ENCODE data around the gene FAM227B. TPM values are rescaled to one million over a fixed set of nuclear protein-coding genes. Genes with fewer than 3 reads are reported as not detected.
A peak's percentile ranks its signal among the peaks of the same experiment; 100 is the strongest.
"Not testable (repeated sequence)": the region's sequence is repeated elsewhere in the genome, so short reads cannot be mapped to it uniquely, and the experiment has no call there.

FAM227B gene
- total RNA-seq, 2 experiments from 2014 or later: 6.0 to 6.1 TPM

DNA sequence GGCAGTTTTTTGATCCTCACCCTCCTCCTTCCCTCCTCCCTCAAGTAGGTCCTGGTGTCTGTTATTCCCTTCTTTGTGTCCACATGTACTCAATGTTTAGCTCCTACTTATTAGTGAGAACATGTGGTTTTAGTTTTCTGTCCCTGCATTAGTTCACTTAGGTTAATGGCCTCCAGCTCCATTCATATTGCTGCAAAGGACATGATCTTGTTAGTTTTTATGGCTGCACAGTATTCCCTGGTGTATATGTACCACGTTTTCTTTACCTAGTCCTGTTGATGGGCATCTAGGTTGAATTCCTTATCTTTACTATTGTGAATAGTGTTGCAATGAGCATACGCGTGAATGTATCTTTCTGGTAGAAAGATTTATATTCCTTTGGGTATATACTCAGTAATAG, 259.2 kb downstream of the FAM227B start:
- no peak overlapping the region for H3K27ac Mint-ChIP-seq
- intact Hi-C loops (cut with micrococcal nuclease): no loop called here
- ATAC-seq: no peak

DNA sequence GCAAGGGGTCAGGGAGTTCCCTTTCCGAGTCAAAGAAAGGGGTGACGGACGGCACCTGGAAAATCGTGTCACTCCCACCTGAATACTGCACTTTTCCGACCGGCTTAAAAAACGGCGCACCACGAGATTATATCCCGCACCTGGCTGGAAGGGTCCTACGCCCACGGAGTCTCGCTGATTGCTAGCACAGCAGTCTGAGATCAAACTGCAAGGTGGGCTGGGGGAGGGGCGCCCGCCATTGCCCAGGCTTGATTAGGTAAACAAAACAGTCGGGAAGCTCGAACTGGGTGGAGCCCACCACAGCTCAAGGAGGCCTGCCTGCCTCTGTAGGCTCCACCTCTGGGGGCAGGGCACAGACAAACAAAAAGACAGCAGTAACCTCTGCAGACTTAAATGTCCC, 266.2 kb downstream of the FAM227B start:
- DNase-seq; ATAC-seq; H3K27me3 Mint-ChIP-seq; H3K9me3 Mint-ChIP-seq; POLR2A ChIA-PET; intact Hi-C loops (cut with micrococcal nuclease); H3K27ac Mint-ChIP-seq; H3K36me3 Mint-ChIP-seq (ENCODE audit: low read depth); H3K4me3 Mint-ChIP-seq; CTCF ChIA-PET; H3K4me1 Mint-ChIP-seq (ENCODE audit: low read depth): not testable (repeated sequence)

More for the DNA sequence above, 259.2 kb downstream of the FAM227B start:
- TF ChIP-seq, protein P1, sequence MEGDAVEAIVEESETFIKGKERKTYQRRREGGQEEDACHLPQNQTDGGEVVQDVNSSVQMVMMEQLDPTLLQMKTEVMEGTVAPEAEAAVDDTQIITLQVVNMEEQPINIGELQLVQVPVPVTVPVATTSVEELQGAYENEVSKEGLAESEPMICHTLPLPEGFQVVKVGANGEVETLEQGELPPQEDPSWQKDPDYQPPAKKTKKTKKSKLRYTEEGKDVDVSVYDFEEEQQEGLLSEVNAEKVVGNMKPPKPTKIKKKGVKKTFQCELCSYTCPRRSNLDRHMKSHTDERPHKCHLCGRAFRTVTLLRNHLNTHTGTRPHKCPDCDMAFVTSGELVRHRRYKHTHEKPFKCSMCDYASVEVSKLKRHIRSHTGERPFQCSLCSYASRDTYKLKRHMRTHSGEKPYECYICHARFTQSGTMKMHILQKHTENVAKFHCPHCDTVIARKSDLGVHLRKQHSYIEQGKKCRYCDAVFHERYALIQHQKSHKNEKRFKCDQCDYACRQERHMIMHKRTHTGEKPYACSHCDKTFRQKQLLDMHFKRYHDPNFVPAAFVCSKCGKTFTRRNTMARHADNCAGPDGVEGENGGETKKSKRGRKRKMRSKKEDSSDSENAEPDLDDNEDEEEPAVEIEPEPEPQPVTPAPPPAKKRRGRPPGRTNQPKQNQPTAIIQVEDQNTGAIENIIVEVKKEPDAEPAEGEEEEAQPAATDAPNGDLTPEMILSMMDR (IDR thresholded peaks at IDR 0.05): no peak
- peaks cover 15% of the 10 kb centered on the region for H3K9me3 Mint-ChIP-seq
- DNase-seq: no peak
- H3K27me3 Mint-ChIP-seq: no peaks in the 10 kb centered on the region
- H3K36me3 Mint-ChIP-seq (ENCODE audit: low read depth): peaks cover 9% of the 10 kb centered on the region
- no peak overlapping the region for H3K4me3 Mint-ChIP-seq
- ChIA-PET CTCF (no interaction called here), POLR2A (no interaction called here)
- no peaks in the 10 kb centered on the region for H3K4me1 Mint-ChIP-seq (ENCODE audit: low read depth)

DNA sequence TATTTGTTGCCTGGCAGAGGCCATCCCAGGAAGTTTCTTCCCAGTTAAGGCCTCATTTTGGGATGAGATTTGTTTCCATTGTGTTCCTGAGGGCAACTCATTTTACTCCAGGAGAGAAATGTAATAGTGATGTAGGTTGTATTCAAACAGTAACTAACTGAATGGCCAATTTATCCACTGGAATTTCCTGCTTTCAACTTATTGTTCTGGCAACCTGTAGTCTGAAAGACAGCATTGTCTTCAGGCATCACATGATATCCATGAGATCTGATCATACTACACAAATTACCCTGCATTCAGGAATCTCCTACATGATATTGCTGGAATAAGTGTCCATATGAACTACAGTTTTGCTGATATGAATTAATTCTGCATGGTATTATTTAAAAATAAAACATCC, 277.1 kb downstream of the FAM227B start:
- H3K36me3 Mint-ChIP-seq (ENCODE audit: low read depth): peaks cover 25% of the 10 kb centered on the region
- TF ChIP-seq, protein P1 (IDR thresholded peaks at IDR 0.05): no peak

DNA sequence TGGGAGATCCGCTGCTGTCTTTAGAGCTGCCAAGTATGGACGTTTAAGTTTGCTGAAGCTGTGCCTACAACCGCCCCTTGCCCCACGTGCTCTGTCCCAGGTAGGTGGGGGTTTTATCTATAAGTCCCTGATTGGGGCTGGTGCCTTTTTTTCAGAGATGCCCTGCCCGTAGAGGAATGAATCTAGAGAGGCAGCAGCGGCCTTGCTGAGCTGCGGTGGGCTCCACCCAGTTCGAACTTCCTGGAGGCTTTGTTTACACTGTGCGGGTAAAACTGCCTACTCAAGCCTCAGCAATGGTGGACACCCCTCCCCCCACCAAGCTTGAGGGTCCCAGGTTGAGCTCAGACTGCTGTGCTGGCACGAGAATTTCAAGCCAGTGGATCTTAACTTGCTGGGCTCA, 281.0 kb downstream of the FAM227B start:
- POLR2A ChIA-PET: no interaction called here
- ATAC-seq (no peak), DNase-seq (no peak)
- TF ChIP-seq, protein P1 (IDR thresholded peaks at IDR 0.05): no peak
- intact Hi-C loops (cut with micrococcal nuclease): no loop called here
- Mint-ChIP-seq H3K4me3 (no peak overlapping the region), H3K27ac (no peak overlapping the region), H3K9me3 (peaks cover 10% of the 10 kb centered on the region), H3K27me3 (no peaks in the 10 kb centered on the region), H3K36me3 (ENCODE audit: low read depth) (peaks cover 33% of the 10 kb centered on the region), H3K4me1 (ENCODE audit: low read depth) (peaks cover 2% of the 10 kb centered on the region)
- CTCF ChIA-PET: no interaction called here

More for the DNA sequence above, 277.1 kb downstream of the FAM227B start:
- no peaks in the 10 kb centered on the region for H3K27me3 Mint-ChIP-seq
- ATAC-seq (no peak), DNase-seq (no peak)
- ChIA-PET CTCF (no interaction called here), POLR2A (no interaction called here)
- intact Hi-C loops (cut with micrococcal nuclease): no loop called here
- H3K27ac Mint-ChIP-seq: no peak overlapping the region
- H3K4me1 Mint-ChIP-seq (ENCODE audit: low read depth): peaks cover 2% of the 10 kb centered on the region
- H3K4me3 Mint-ChIP-seq: no peak overlapping the region
- H3K9me3 Mint-ChIP-seq: peaks cover 10% of the 10 kb centered on the region

DNA sequence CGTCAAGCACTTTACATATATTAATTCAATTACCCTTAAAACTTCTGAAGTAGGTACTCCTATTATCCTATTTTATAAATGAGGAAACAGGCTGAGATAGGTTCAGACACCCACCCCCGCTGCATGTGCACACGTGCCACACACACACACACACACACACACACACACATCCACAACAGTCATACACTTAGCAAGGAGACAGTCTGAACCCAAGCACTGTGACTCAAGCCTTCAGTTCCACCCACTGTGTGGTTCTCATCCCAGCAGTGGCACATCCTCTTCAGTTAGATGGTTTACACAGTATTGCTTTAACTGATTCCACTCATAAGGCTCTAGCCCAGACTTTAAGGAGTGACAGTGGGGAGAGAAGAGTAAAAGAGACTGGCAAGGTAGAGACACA, 288.7 kb downstream of the FAM227B start:
- Mint-ChIP-seq H3K27me3 (no peaks in the 10 kb centered on the region), H3K27ac (no peak overlapping the region), H3K4me1 (ENCODE audit: low read depth) (no peaks in the 10 kb centered on the region), H3K4me3 (no peak overlapping the region), H3K9me3 (no peaks in the 10 kb centered on the region), H3K36me3 (ENCODE audit: low read depth) (peaks cover 7% of the 10 kb centered on the region)
- POLR2A ChIA-PET: no interaction called here
- CTCF ChIA-PET: no interaction called here
- ATAC-seq (no peak), DNase-seq (peak; percentile 7)
- TF ChIP-seq, protein P1 (IDR thresholded peaks at IDR 0.05): no peak
- intact Hi-C loops (cut with micrococcal nuclease): no loop called here

DNA sequence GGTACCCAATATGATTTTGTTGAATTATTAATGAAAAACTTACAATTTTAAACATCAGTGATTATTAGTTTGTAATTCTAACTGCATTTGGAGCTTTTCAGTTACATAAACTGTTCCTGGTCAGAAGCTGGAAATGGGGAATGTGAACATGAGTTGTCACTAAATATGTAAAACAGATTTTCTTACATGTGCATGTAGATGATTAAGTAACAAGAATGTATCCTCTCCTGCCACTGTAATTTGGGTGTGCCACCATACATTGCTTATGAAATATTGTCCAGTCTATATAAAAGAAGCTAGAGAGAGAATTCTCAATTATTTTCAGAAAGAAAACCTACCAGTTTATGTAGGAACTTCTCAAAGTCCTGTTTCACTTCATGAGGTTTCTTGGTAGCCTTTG, 289.2 kb downstream of the FAM227B start:
- POLR2A ChIA-PET: no interaction called here
- Mint-ChIP-seq H3K9me3 (no peaks in the 10 kb centered on the region), H3K36me3 (ENCODE audit: low read depth) (peaks cover 7% of the 10 kb centered on the region), H3K27ac (no peak overlapping the region), H3K4me3 (no peak overlapping the region), H3K4me1 (ENCODE audit: low read depth) (no peaks in the 10 kb centered on the region), H3K27me3 (no peaks in the 10 kb centered on the region)
- DNase-seq (no peak), ATAC-seq (no peak)
- intact Hi-C loops (cut with micrococcal nuclease): no loop called here
- CTCF ChIA-PET: no interaction called here
- TF ChIP-seq, protein P1 (IDR thresholded peaks at IDR 0.05): no peak
